PFSK-1 (cell line): ENCODE data around the gene TOP1.

ENCODE experiments used
- FOXP2 ChIP-seq: optimal IDR thresholded peaks from 2 replicates; pipeline ENCODE3; 2011; ENCODE audit warnings: borderline replicate concordance, control low read depth, inconsistent platforms; ENCODE audit not compliant: insufficient read depth; ENCODE audit errors: extremely low read length, extremely low read depth
- POLR2AphosphoS5 ChIP-seq: IDR thresholded peaks from 2 replicates; pipeline ENCODE4 v1.6.1; 2012; ENCODE audit warnings: low read depth, mild to moderate bottlenecking, control low read depth, low read length, moderate library complexity
- SIN3A ChIP-seq: IDR thresholded peaks from 2 replicates; pipeline ENCODE4 v1.6.1; 2012; ENCODE audit warnings: mild to moderate bottlenecking, low read length, moderate library complexity, borderline replicate concordance; ENCODE audit not compliant: insufficient read depth
- TAF1 ChIP-seq: IDR thresholded peaks from 2 replicates; pipeline ENCODE4 v1.6.1; 2012; ENCODE audit warnings: low read length, control low read depth, borderline replicate concordance; ENCODE audit not compliant: insufficient read depth
- TF ChIP-seq, protein P1 (sequence below), 2 experiments: IDR thresholded peaks; 2 replicates each; pipeline versions ENCODE4 v1.6.1 to v1.8.0; 2011 to 2012; ENCODE audit warnings: low read depth in 2 of 2, low read length in 2 of 2, control low read depth in 1 of 2, inconsistent platforms in 1 of 2, mild to moderate bottlenecking in 1 of 2, moderate library complexity in 1 of 2; ENCODE audit not compliant: insufficient read depth in 1 of 2

The TOP1 gene

GRCh38 chr20:41121399-41121798 is 92.8 kb downstream of the TOP1 start:
- TF ChIP-seq TAF1 (no peak), POLR2AphosphoS5 (no peak), SIN3A (no peak), FOXP2 (no peak)
- TF ChIP-seq, protein P1, sequence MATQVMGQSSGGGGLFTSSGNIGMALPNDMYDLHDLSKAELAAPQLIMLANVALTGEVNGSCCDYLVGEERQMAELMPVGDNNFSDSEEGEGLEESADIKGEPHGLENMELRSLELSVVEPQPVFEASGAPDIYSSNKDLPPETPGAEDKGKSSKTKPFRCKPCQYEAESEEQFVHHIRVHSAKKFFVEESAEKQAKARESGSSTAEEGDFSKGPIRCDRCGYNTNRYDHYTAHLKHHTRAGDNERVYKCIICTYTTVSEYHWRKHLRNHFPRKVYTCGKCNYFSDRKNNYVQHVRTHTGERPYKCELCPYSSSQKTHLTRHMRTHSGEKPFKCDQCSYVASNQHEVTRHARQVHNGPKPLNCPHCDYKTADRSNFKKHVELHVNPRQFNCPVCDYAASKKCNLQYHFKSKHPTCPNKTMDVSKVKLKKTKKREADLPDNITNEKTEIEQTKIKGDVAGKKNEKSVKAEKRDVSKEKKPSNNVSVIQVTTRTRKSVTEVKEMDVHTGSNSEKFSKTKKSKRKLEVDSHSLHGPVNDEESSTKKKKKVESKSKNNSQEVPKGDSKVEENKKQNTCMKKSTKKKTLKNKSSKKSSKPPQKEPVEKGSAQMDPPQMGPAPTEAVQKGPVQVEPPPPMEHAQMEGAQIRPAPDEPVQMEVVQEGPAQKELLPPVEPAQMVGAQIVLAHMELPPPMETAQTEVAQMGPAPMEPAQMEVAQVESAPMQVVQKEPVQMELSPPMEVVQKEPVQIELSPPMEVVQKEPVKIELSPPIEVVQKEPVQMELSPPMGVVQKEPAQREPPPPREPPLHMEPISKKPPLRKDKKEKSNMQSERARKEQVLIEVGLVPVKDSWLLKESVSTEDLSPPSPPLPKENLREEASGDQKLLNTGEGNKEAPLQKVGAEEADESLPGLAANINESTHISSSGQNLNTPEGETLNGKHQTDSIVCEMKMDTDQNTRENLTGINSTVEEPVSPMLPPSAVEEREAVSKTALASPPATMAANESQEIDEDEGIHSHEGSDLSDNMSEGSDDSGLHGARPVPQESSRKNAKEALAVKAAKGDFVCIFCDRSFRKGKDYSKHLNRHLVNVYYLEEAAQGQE (IDR thresholded peaks at IDR 0.05; ENCODE audit: insufficient read depth in 1 of 2, low read depth in 2 of 2, low read length in 2 of 2): no peak

DNA sequence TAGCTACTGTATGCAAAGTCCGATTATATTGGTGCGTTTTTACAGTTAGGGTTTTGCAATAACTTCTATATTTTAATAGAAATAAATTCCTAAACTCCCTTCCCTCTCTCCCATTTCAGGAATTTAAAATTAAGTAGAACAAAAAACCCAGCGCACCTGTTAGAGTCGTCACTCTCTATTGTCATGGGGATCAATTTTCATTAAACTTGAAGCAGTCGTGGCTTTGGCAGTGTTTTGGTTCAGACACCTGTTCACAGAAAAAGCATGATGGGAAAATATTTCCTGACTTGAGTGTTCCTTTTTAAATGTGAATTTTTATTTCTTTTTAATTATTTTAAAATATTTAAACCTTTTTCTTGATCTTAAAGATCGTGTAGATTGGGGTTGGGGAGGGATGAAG is 95.0 kb downstream of the TOP1 start:
- TF ChIP-seq POLR2AphosphoS5 (no peak), SIN3A (no peak), FOXP2 (no peak), TAF1 (no peak)
- TF ChIP-seq, protein P1 (IDR thresholded peaks at IDR 0.05; ENCODE audit: insufficient read depth in 1 of 2, low read depth in 2 of 2, low read length in 2 of 2): no peak

GRCh38 chr20:41124451-41125094 is 96.0 kb downstream of the TOP1 start:
- no peak for TF ChIP-seq SIN3A
- TF ChIP-seq TAF1: no peak
- TF ChIP-seq FOXP2: no peak
- TF ChIP-seq, protein P1 (IDR thresholded peaks at IDR 0.05; ENCODE audit: insufficient read depth in 1 of 2, low read depth in 2 of 2, low read length in 2 of 2): no peak
- TF ChIP-seq POLR2AphosphoS5: no peak

DNA sequence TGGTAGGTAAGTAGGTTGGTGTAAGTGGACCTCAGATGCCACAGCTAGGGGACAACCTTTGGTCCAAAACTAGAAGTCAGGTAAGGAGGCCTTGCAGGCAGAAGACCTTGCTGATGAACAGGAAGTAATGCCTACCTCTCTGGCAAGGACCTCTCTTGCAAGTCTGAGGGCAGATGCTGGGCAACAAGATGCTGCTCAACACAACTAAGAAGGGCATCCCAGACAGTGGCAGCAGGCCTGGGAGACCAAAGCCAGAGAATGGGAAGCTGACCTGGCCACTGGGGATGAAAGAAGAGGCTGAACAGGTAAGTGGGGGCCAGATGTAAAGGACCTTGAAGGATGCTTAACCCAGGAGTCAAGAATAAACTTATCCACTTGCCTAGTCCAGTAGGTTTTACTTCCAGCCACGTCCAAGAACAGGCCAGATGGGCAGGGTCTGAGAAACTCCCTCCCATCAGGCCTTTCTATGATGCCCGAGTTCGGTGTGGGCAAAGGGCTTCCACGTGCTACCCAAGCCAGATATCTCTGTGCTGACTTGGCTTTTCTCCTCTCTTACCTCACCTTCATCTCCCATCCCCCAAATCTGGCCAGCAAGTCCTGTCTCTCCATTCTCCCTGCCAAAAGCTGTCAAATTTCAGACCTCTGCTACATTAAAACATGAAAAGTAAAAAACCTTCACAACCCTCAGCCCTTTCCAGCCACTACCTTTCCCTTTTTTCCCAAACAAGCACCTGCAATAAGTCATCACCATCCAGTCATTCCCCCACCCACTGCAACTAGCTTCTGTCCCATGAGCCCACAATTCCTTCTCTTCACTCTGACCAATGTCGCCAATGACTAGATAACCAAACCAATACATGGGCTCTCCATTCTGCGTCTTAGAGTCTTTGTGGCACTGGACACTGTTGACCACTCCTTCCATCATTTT is 97.2 kb downstream of the TOP1 start:
- TF ChIP-seq POLR2AphosphoS5 (peak; percentile 29; the same call in 1 of the 2 replicates), SIN3A (no peak)

- no peak for TF ChIP-seq FOXP2
- TF ChIP-seq, protein P1 (IDR thresholded peaks at IDR 0.05; ENCODE audit: insufficient read depth in 1 of 2, low read depth in 2 of 2, low read length in 2 of 2): no peak
- TF ChIP-seq SIN3A: no peak
Observed at GRCh38 chr20:41126719-41127118, 98.1 kb downstream of the TOP1 start.
